GM18873 (cell line): ENCODE results near the gene FAIM.
"Not testable (repeated sequence)": the region's sequence is repeated elsewhere in the genome, so short reads cannot be mapped to it uniquely, and the experiment has no call there.

ENCODE experiments used
- ATAC-seq: cut with Tn5 transposase; IDR thresholded peaks from one replicate; pipeline ENCODE4 v1.9.1; 2021; ENCODE audit warnings: mild to moderate bottlenecking, moderate library complexity, moderate number of reproducible peaks; ENCODE audit not compliant: unreplicated experiment, low FRiP score

Gene FAIM, protein sequence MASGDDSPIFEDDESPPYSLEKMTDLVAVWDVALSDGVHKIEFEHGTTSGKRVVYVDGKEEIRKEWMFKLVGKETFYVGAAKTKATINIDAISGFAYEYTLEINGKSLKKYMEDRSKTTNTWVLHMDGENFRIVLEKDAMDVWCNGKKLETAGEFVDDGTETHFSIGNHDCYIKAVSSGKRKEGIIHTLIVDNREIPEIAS

DNA sequence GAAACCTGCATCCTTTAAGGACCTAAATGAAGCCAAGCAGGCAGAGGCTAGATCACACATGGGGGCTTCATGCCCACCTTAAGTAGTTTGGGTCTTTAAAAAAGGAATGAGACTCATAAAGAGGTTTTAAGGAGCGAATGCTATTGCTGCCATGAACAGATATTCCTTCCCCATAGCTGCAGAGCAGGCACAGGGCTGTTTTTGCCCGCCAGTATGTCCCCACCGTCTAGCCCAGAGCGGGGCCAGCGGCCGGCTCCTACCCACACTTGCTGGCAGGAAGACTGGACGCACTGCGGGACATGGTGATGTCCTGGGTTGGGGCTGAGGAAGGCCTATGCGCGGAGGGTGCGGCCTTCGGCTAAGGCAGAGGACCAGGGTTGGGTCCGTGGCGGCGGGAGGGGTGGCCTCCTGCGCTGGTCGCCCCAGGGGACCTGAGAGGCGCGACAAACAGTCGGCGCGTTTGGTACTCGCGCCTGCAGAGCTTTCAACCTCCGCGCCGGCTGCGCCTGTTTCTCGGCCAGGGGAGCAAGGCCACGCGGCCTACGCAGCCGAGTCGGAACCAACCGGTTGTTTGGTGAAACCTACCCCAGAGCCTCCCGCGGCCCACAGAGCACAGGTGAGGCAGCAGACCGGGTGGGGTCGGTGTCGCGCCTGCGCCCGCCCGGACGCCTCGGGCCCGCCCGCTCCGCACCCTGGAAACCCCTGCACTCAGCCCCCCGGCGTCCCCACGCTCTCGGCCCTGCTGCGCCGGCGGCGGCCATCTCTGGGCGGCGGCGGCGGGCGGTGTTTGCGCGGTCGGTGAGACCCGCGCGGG is at the start of gene FAIM:
Gene FAIM (plus strand): TSS at position 450 of the 814 bp plus-strand sequence. CDS start 10,956 bp downstream, outside the sequence.
- ATAC-seq: peak; percentile 52

DNA sequence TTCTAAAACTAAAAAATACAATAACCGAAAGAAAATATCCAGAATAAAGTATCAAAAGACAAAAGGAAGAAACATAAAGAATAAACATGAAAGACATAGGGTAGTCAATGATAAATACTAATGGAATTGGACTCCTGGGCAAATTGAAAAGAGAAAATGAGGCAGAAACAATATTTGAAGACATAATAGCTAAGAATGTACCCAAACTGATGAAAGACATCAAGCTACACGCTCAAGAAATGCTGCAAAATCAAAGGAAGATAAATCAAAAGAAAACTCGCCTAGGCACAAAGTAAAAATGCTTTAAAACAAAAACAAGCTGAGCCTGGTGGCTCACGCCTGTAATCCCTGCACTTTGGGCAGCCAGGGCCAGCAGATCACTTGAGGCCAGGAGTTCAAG is 49.4 kb upstream of the FAIM start:
- ATAC-seq: no peak

DNA sequence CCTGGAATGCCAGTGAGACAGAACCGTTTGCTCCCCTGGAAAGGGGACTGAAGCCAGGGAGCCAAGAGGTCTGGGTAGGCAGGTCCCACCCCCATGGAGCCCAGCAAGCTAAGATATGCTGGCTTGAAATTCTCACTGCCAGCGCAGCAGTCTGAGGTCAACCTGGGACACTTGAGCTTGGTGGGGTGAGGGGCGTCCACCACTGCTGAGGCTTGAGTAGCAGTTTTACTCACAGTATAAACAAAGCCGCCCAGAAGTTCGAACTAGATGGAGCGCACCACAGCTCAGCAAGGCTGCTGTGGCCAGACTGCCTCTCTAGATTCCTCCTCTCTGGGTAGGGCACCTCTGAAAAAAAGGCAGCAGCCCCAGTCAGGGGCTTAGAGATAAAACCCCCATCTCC is 48.1 kb upstream of the FAIM start:
- no peak for ATAC-seq

DNA sequence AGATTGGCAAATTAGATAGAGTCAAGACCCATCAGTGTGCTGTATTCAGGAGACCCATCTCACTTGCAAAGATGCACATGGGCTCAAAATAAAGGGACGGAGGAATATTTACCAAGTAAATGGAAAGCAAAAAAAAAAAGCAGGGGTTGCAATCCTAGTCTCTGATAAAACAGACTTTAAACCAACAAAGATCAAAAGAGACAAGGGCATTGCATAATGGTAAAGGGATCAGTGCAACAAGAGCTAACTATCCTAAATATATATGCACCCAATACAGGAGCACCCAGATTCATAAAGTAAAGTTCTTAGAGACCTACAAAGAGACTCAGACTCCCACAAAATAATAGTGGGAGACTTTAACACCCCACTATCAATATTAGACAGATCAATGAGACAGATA is 45.7 kb upstream of the FAIM start:
- ATAC-seq: not testable (repeated sequence)

DNA sequence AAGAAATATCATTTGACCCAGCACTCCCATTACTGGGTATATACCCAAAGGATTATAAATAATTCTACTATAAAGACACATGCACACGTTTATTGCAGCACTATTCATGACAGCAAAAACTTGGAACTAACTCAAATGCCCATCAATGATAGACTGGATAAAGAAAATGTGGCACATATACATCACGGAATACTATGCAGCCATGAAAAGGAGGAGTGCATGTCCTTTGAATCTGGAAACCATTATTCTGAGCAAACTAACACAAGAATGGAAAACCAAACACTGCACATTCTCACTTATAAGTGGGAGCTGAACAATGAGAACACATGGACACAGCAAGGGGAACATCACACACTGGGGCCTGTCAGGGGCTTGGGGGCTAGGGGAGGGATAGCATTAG is 42.3 kb upstream of the FAIM start:
- ATAC-seq: not testable (repeated sequence)

DNA sequence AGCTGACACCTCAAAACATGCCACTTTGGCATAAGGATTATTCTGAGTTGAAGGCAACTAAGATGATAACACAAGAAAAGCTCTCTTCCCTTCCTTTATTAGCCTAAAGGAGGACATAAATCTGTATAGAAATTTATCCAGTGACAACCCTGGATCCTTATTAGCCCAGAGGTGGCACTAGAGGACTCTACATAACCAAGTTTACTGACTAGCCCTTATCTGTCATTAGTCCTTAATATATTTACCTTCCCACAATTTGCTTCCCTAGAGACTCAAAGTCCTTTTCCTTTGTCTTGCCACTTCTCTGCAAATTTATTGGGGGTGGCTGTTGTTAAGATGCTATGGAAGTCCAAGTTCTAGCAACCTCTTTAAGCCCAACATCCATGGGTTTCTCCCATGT is 41.2 kb upstream of the FAIM start:
- ATAC-seq: no peak

DNA sequence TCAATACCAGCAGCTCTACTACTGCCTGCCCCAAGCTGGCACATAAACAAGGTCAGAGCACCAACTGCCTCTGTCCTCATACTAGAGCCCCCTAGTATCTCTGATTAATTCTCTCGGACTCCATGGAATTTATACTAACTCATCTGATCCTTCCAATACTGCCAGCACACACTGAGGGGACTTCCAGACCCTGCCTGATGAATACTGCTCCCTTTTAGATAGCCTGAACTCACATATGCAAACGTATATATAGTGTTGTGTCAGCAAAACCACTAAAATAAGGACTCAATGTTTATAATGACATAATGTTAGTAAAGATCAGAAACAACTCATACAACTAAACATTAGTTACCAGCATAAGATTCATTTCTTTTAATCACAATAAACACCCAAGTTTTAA is 39.5 kb upstream of the FAIM start:
- ATAC-seq: no peak

DNA sequence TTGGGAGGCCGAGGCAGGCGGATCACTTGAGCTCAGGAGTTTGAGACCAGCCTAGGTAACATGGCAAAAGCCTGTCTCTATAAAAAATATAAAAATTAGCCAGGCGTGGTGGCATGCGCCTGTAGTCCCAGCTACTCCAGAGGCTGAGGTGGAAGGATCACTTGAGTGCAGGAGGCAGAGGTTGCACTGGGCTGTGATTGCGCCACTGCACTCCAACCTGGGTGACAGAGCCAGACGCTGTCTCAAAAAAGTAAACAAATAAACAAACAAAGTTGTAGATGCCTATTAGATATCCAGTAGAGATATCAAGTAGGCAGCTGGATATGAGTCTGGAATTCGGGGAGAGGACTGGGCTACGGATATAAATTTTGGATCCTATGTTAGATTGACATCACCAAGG is 38.9 kb upstream of the FAIM start:
- not testable (repeated sequence) for ATAC-seq

DNA sequence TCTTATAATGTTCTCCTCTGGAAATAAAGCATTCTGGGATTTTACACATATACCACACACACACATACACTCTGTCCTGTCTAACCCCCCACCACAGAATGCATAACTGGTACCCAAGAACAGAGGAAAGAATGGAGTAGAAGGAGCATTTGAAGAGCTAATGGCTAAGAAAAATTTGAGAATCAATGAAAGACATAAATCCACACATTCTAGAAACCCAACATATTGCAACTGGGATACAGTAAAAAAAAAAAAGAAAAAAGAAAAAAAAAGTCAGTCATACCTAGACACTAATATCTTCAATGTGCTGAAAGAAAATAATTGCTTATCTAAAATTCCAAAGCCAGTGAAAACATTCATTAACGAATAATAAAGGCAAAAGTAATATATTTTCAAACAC is 35.4 kb upstream of the FAIM start:
- ATAC-seq: no peak

DNA sequence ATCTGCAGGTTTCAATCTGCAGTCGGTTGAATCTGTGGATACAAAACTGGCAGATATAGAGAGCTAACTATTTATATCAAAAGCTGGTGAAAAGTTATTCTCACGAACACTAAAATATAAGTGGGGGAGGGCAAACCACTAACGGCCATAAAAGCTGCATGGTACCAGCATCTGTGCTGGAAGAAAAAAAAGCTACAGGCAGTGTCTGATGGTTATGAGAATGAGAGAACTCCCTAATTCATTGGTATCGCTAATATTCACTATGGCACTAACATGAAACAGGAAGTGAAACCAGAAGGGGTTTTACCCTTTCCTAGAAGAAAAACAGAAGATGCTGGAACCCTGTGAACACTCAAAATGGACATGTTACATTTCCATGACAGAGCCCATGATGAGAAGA is 30.4 kb upstream of the FAIM start:
- ATAC-seq: peak; percentile 92

DNA sequence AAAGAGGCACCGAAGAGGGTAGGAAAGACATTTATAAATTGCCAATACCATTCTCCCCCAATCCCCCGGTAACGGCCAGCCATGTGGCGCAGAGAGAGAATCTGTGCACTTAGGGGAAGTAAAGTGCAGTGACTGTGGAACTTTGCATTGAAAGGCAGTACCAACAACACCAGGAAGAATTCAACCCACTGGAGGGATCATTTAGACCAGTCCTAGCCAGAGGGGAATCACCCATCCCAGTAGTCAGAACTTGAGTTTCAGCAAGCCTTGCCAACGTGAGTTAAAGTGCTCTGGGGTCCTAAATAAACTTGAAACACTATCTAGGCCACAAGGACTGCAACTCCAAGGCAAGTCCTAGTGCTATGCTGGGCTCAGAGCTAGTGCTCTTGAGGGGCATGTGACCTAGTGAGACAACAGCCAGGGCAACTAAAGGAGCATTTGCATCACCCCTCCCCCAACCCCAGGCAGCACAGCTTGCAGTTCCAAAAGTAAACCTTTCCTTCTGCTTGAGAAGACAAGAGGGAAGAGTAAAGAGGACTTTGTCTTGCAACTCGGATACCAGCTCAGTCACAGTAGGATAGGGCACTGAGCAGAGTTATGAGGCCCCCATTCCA is 29.5 kb upstream of the FAIM start:
- ATAC-seq: no peak

DNA sequence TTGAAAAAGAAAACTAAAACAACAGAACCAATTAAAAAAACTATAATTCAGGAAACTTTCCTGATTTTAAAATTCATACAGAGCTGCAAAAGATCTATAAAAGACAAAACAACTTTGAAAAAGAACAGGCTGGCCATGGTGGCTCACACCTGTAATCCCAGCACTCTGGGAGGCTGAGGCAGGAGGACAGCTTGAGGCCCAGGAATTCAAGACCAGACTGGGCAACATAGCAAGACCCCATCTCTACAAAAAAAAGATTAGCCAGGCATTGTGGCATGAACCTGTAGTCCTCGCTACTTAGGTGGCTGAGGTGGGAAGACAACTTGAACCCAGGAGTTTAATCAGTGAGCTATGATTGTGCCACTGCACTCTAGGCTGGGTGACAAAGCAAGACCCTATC is 21.2 kb upstream of the FAIM start:
- ATAC-seq: no peak

DNA sequence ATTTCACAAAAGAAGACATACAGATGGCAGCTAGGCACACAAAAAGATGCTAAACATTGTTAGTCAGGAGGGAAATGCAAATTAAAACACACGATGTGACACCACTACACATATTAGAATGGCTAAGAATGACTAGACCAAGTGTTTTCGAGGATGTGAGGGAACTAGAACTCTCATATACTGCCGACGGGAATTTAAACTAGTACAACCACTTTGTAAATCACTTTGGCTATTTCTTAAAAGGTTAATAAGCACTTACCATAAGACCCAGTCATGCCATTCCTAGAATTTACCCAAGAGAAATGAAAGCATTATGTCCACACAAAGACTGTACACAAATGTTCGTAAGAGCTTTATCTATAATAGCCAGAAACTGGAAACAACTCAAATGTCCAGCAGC is 20.1 kb upstream of the FAIM start:
- no peak for ATAC-seq

DNA sequence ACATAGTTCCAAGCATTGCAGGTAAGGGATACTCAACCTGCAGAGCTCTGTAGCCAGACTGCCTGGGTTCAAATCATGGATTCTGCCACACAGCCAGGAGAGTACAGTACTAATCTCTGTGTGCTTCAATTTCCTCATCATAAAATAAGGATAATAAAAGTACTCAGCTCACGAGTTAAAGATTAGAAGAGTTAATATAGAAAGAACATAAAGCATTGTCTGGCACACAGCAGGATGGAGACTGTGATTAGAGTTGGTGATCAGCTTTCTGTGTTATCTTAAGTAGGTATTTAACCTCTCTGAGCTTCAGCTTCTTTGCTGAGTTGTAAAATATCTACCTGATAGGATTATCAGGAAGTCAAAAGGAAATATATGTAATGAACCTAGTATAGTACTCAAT is 17.2 kb upstream of the FAIM start:
- ATAC-seq: no peak

DNA sequence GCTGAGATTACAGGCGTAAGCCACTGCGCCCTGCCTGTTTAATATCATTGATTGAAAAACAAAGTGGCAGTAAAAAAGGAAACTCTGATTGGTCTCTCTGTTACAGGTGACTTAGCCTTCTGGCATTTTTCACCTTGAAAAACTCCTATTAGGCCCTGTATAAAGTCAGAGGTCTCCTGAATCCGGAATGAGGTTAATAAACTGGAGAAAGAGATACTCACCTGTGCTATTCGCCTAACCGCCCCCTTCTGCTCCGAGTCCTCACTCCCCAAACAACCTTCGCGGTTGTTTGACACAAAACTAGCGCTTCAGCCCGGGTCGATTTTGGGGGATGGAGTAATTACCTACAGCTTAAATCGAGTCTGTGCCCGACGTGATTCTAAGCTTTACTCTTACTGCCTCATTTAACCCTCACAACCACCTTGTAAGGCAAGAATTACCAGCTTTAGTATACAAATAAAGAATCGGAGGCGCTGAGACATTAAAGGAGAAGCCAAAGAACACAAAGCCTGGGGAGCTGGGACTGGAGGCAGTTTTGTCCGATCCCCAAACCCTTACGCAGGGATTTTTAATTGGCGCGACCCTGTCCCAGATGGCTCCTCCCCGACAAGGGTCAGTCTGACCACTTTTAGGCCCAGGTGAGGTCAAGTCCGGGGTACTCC is 15.0 kb upstream of the FAIM start:
- no peak for ATAC-seq

DNA sequence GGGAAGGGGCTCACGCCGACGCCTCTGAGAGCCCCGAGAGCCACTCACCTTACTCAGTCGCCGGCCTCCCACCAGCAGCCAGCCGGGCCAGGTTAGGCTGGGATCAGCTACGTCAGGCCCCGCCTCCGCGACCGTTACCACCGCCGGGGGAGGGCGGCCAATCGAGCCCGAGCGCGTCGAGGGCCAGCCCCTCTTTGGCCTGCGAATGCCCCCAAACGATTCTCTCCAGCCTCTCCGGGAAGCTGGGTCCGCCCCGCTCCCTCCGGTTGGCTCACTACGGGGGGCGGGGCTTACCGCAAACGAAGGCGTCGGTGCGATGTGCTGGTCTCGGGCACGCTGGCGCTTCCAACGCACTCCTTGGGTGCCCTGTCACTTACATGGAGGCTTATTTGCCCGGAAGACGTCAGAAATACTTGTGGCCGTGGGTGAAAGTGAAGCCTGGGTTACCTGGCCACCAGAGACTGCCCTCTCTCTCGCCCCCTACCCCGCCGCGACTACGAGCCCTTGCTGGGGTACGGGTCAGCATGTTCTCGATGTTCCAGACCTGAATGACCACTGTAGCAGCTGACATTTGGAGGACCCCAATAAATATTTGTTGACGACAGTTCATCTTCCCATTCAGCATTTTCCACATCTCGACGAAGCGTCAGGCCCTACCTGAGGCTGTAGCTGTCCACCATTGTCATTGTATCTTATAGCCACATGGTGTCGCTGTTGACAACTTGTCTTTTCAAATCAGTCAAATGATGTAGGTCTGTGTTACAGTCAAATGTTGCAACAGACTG is 14.2 kb upstream of the FAIM start, which contains the start of gene CEP70:
Gene CEP70 (minus strand): TSS at position 111 of the 785 bp plus-strand sequence. CDS start 21,333 bp downstream, outside the sequence.
- ATAC-seq: peak; percentile 86

DNA sequence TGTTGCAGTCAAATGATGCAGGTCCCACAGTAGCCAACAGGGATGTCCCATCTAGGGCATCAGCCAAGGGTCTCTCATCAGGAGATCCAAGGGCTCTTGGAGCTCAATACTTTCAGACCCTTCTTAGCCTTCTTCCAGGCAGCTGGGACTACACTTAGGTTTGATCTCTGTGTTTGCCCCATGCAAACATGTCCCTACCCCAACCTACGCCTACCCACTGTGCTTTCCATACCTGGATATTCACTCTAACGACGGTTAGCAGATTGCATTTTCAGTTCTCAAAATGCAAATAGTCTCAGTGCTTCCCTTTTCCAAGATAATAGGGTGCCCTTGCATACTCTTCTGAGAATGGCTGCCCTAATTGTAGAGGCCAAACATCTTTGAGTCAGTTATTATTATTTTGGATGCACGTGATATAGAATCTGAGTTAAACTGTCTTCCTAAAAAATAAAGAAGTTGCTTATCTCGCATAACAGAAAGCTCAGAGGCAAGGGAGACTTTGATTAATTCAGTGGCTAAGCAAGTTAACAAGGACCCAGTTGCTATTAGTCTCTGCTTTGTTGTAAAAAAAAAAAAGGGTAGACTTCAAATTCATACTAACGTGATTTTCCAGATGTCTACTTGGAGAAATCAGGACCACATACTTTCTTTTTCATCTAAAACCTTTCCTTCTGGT is 13.5 kb upstream of the FAIM start:
- ATAC-seq: no peak

DNA sequence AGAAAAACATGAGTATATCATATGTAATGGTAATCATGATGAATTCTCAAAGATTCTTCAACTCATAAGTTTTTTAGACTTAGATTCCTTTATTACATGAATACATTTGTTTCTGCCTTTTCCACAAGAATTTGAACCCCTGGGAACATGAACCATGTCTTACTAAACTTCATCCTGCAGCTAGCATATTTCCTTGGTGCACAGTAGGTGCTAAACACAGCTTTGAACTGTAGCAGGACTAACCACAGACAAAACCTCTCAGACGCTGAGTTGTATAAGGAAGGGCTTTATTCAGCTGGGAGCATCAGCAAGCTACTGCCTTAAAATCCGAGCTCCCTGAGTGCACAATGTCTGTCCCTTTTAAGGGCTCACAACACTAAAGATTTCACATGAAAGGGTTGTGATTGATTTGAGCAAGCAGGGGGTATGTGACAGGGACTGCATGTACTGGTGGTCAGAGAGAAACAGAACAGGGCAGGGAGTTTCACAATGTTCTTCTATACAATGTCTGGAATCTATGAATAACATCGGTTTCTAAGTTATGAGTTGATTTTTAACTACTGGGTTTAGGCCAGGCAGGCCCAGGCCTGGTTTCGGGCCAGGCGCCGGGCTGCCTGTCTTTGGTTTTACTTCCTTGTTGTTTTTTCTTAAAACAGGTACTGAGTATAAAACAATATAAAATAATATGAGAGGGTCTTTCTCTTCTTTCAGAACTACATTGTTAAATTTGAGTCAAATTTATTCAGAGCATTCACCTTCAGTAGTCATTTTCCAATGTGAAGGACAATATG is 11.2 kb upstream of the FAIM start:
- not testable (repeated sequence) for ATAC-seq

DNA sequence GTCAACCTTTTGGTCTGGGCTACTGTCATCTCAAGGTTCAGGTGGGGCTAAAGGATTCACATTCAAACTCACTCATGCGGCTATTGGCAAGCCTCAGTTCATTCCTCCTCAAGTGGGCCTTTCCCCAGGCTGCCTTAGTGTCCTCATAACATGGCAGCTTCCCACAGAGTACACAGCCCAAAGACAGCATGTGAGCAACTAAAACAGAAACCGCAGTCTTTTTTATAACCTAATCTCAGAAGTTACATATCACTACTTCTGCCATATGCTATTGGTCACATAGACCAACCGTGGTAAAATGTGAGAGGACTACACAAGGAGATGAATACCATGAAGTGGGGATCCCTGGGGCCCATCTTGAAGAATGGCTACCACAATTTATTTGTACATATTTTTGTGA is 10.0 kb upstream of the FAIM start:
- no peak for ATAC-seq
